Measurements from ENCODE around the gene STX10. TPM values are rescaled to one million over a fixed set of nuclear protein-coding genes. Genes with fewer than 3 reads are reported as not detected.

The STX10 gene, protein sequence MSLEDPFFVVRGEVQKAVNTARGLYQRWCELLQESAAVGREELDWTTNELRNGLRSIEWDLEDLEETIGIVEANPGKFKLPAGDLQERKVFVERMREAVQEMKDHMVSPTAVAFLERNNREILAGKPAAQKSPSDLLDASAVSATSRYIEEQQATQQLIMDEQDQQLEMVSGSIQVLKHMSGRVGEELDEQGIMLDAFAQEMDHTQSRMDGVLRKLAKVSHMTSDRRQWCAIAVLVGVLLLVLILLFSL
- total RNA-seq = 49.3 and 73.0 TPM in 2 replicates

DNA sequence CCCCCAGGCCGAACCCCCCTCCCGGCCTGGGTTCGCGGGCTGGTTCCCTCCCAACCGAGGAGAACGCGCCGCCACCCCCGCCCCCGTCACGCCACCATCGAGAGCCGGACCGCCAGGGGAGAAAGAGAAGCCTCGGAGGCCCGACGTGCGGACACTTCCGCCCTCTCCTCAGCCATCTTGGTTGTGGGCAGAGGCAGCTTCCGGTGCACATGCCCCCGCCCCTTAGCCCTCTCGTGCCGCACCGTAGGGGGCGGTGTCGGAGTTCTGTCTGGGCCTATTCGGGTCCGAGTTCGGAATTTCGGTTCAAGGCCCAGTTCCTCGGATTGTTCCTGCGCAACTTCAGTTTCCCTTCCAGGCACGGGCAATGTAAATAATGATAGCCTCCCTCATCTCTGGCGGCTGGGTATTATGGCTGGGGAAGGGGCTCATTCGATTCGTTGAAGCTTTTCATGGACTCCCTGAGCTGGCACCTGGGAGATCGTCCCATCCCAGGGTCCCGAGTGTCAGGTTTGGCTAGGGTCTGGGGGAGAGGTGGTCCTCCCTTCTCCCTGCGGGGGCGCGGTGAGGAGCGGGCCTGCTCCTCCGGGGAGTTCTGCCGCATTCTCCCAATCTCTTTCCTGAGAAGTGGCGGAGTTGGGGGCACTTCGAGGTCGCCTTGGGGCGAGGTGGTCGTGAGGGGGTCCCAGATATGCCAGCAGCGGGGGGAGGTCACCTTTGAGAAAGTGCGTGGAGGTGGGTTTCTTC lies at the start of gene STX10, which contains the start of gene IER2:
TSS of gene STX10 (minus strand) at position 189 of the 744 bp plus-strand sequence. CDS start 202 bp downstream, outside the sequence.
TSS of gene IER2 (plus strand) at position 225 of the 744 bp plus-strand sequence. CDS start 2,776 bp downstream, outside the sequence.

DNA sequence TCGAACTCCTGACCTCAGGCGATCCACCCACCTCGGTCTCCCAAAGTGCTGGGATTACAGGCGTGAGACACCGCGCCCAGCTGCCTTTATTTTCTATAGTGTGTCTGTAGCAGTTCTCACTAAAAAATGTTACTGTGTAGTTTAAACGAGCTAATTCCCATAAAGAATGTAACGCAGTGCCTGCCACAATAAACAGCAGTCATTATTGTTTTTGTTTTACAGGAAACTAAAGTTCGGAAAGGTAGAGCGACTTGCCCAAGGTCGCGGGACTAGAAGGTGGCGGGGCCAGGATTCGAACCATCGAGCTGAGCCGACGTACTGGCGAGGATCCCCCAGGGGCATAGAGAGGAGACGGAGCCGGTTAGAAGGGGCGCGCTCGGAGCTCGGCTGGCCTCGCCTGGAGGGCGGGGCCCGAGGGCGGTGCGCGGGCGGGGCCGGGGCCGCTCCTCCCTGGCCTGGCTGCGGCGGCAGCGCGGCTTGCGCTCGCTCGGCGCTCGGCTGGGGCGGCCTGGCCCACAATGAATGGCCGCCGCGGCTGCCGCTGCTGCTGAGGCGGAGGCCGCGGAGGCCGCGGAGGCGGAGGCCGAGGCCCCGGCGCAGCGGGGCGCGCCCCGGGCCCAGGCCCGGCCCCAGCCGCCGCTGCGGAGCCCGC lies 32.3 kb downstream of the STX10 start, which contains the start of gene NACC1:
TSS of gene NACC1 (plus strand) at position 493 of the 652 bp plus-strand sequence. CDS start 16,944 bp downstream, outside the sequence.

DNA sequence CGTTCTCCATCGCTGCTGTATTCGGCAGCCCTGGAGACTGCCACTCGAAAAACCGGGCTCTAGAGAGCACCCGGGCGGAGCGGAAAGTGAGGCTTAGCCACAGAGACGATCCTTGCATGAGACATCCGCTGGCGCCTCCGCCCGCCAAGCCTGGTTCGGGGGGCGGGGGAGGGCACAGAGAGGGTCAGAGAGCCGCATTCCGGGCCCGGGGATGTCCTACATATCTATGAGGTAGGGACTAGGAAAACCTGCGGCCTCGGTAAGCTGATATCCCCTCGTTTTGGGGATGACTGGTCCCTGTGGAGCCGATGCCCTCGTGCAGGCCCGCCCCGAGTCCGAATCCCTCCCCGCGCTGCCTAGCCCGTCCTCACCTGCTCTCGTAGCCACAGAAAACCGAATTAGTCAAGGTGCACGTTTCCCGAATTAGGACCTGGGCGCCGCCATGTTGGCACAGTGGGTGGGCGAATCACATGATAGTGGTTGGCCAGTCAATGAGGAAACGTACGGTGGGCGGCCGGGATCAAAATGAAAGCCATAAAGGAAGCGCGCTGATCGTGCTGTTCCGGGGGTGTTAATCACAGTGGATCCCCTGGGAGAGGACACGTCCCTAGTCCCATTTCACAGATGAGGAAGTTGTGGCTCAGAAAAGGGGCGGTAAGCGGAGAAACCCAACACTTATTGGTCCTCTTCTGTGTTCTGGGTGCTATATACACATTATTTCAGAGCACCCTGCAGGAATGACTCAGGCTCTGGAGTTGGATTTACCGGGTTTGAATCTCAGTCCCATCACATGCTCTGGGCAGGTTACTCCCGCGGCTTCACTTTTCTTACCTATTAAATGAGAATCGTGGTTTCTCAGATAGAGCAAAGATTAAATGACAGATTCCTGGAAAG lies 33.6 kb downstream of the STX10 start, which contains the start of gene TRMT1:
TSS of gene TRMT1 (minus strand) at position 459 of the 894 bp plus-strand sequence. CDS start at position 118, 341 bp downstream.

GRCh38 chr19:13102666-13103580 lies 47.3 kb downstream of the STX10 start, which contains the start of gene LYL1:
TSS of gene LYL1 (minus strand) at chr19:13102858. CDS start at chr19:13101171, 1,687 bp downstream.

Other genes with a start within 250 kb of the STX10 start
- gene SYCE2, start 231.1 kb downstream of the STX10 start, total RNA-seq = not detected in 2 replicates
- gene FARSA, start 216.7 kb downstream of the STX10 start, total RNA-seq = 52.6 and 95.9 TPM in 2 replicates
- 1,991 and 2,815 TPM in 2 replicates for gene CALR, start 211.8 kb downstream of the STX10 start, total RNA-seq
- gene RAD23A, start 204.5 kb downstream of the STX10 start, total RNA-seq = 52.6 and 88.1 TPM in 2 replicates
- 12.6 and 13.4 TPM in 2 replicates for gene GADD45GIP1, start 193.2 kb downstream of the STX10 start, total RNA-seq
- not detected in 2 replicates for gene DAND5, start 180.8 kb downstream of the STX10 start, total RNA-seq
- gene NFIX, start 154.9 kb downstream of the STX10 start, total RNA-seq = 29.7 and 62.5 TPM in 2 replicates
- gene LYL1, start 47.5 kb downstream of the STX10 start, total RNA-seq = 3.8 and 5.0 TPM in 2 replicates
- gene TRMT1, start 33.6 kb downstream of the STX10 start, total RNA-seq = 27.9 and 48.8 TPM in 2 replicates
- 40.1 and 147 TPM in 2 replicates for gene NACC1, start 32.1 kb downstream of the STX10 start, total RNA-seq
- 10.7 and 14.6 TPM in 2 replicates for gene IER2, start within 50 bp of the STX10 start, total RNA-seq